Sigmoid colon (tissue), 7 donors: ENCODE data around the gene C4B. TPM values are rescaled to one million over a fixed set of nuclear protein-coding genes. Genes with fewer than 3 reads are reported as not detected.

Experiments used
- DNase-seq: peaks from one replicate; pipeline ENCODE4 v3.0.0-alpha.2; 2019
- H3K27ac ChIP-seq, 4 donors: fragments of 200-600 bp; sonication (generic); one replicate each; pipeline ENCODE4 v1.5.1; 2016 to 2019; ENCODE audit warnings: mild to moderate bottlenecking in 1 of 4
- H3K27me3 ChIP-seq, 3 donors: fragments of 200-600 bp; sonication (generic); one replicate each; pipeline ENCODE4 v1.5.1; 2019; ENCODE audit warnings: mild to moderate bottlenecking in 1 of 3
- H3K36me3 ChIP-seq, 4 donors: fragments of 200-600 bp; sonication (generic); one replicate each; pipeline ENCODE4 v1.5.1; 2016 to 2019
- H3K4me1 ChIP-seq, 4 donors: fragments of 200-600 bp; sonication (generic); one replicate each; pipeline ENCODE4 v1.5.1; 2017 to 2019
- H3K4me3 ChIP-seq, 4 donors: fragments of 200-600 bp; sonication (generic); one replicate each; pipeline ENCODE4 v1.5.1; 2017 to 2019; ENCODE audit warnings: mild to moderate bottlenecking in 2 of 4, moderate library complexity in 1 of 4
- H3K9me3 ChIP-seq, 4 donors: fragments of 200-600 bp in 3 of 4; sonication (generic) in 3 of 4; one replicate each; pipeline versions ENCODE4 v1.5.1 to v1.6.1; 2013 to 2019
- CTCF ChIP-seq, 4 experiments: fragments of 450-650 bp in 3 of 4; fragments of 200-600 bp in 1 of 4; IDR thresholded peaks; one replicate each; pipeline ENCODE4 v1.5.1; 2016 to 2019; ENCODE audit warnings: antibody characterized with exemption in 4 of 4, mild to moderate bottlenecking in 3 of 4, moderate library complexity in 2 of 4
- EP300 ChIP-seq, 4 donors: sonication (generic); formaldehyde crosslinking; IDR thresholded peaks; one replicate each; pipeline ENCODE4 v1.6.1; 2017; ENCODE audit warnings: antibody characterized with exemption in 4 of 4
- POLR2A ChIP-seq, 2 donors: fragments of 450-650 bp; IDR thresholded peaks; one replicate each; pipeline ENCODE4 v1.6.1; 2016; ENCODE audit warnings: antibody characterized with exemption in 2 of 2, mild to moderate bottlenecking in 2 of 2, moderate library complexity in 2 of 2
- POLR2AphosphoS5 ChIP-seq, 4 donors: sonication (generic); formaldehyde crosslinking; IDR thresholded peaks; one replicate each; pipeline ENCODE4 v1.6.1; 2017; ENCODE audit warnings: antibody characterized with exemption in 4 of 4
- WGBS, 2 donors: extraction: QIAGEN DNeasy Blood & Tissue Kit; methylation state at CpG; one replicate each; pipeline ENCODE4 v1.1.7; 2013; 5-methylcytosine and 5-hydroxymethylcytosine counted together
- intact Hi-C: fragments of 100-400 bp; cut with DNase I; formaldehyde crosslinking; loops from one replicate; pipeline ENCODE4 v1.15.1; 2023
- polyA plus RNA-seq, 3 donors: library from polyadenylated mRNA; stranded (reverse); fragments of 200-250 nt; gene quantifications; one replicate each; pipeline ENCODE4 v1.2.3, GENCODE V29; 2013
- total RNA-seq, 4 donors: library from RNA; depleted of rRNA; stranded (reverse); fragments of >200 nt; gene quantifications; one replicate each; pipeline ENCODE4 v1.1.0, GENCODE V29; 2016
- donor health status: healthy with polysubstance abuse.
- donor health status: Bipolar disorder and iron deficiency.
- donor health status: healthy.

Gene C4B
- total and polyA plus RNA-seq, 7 donors: 3.2 to 291 (median 74.2) TPM

- TF ChIP-seq POLR2A (IDR thresholded peaks at IDR 0.05): no peak
- no peak for TF ChIP-seq CTCF (IDR thresholded peaks at IDR 0.05)
- no peak for TF ChIP-seq POLR2AphosphoS5 (IDR thresholded peaks at IDR 0.05)
- no peak for TF ChIP-seq EP300 (IDR thresholded peaks at IDR 0.05)
- peaks cover 0 to 23% (median 0%) of the 10 kb centered on the region in 4 donors for H3K36me3 ChIP-seq
- H3K27ac ChIP-seq: peak overlapping the region in 1 of 4 donors; percentile 40
- H3K27me3 ChIP-seq: no peaks in the 10 kb centered on the region
- WGBS, 2 donors: 88 to 90% methylated on average over 8 of the region's 8 CpGs
- H3K9me3 ChIP-seq: no peaks in the 10 kb centered on the region
- intact Hi-C loops: no loop called here
- H3K4me1 ChIP-seq: no peaks in the 10 kb centered on the region
- H3K4me3 ChIP-seq: no peak overlapping the region
- no peak for DNase-seq
These were observed 60.5 kb downstream of the C4B start for GRCh38 chr6:32074996-32075532.

- TF ChIP-seq CTCF (IDR thresholded peaks at IDR 0.05): no peak
- TF ChIP-seq POLR2A (IDR thresholded peaks at IDR 0.05): no peak
- TF ChIP-seq POLR2AphosphoS5 (IDR thresholded peaks at IDR 0.05): no peak
- TF ChIP-seq EP300 (IDR thresholded peaks at IDR 0.05): no peak
- no peaks in the 10 kb centered on the region for H3K9me3 ChIP-seq
- peaks cover 0 to 23% (median 0%) of the 10 kb centered on the region in 4 donors for H3K36me3 ChIP-seq
- no peaks in the 10 kb centered on the region for H3K27me3 ChIP-seq
- 82 to 87% methylated on average over 3 of the region's 3 CpGs for WGBS, 2 donors
- no peak for DNase-seq
- intact Hi-C loops: no loop called here
- H3K4me3 ChIP-seq: no peak overlapping the region
- peak overlapping the region; percentile 28 to 62 (median 46) for H3K27ac ChIP-seq
- H3K4me1 ChIP-seq: no peaks in the 10 kb centered on the region
These were observed 61.2 kb downstream of the C4B start for GRCh38 chr6:32075781-32076180.

- 71 to 75% methylated on average over 12 of the region's 12 CpGs for WGBS, 2 donors
- Histone ChIP-seq H3K27me3 (no peaks in the 10 kb centered on the region), H3K4me1 (peaks cover 0 to 5% (median 2%) of the 10 kb centered on the region in 4 donors), H3K4me3 (no peak overlapping the region), H3K36me3 (peaks cover 0 to 23% (median 0%) of the 10 kb centered on the region in 4 donors), H3K9me3 (no peaks in the 10 kb centered on the region), H3K27ac (peak overlapping the region; percentile 28 to 62 (median 49))
- DNase-seq: peak; percentile 88
- intact Hi-C loops: no loop called here
- TF ChIP-seq EP300 (IDR thresholded peaks at IDR 0.05) (no peak), POLR2A (IDR thresholded peaks at IDR 0.05) (no peak), POLR2AphosphoS5 (IDR thresholded peaks at IDR 0.05) (peak in 2 of 4 donors; percentile 33 to 47), CTCF (IDR thresholded peaks at IDR 0.05) (no peak)
These were observed 61.8 kb downstream of the C4B start for GRCh38 chr6:32076321-32076809.

- peaks cover 0 to 10% (median 7%) of the 10 kb centered on the region in 4 donors for H3K4me1 ChIP-seq
- H3K36me3 ChIP-seq: peaks cover 0 to 13% (median 0%) of the 10 kb centered on the region in 4 donors
- DNase-seq: no peak
- WGBS, 2 donors: 83% methylated on average over 7 of the region's 7 CpGs
- no peak overlapping the region for H3K4me3 ChIP-seq
- intact Hi-C loops: no loop called here
- H3K27me3 ChIP-seq: peaks cover 0 to 1% (median 0%) of the 10 kb centered on the region in 3 donors
- H3K9me3 ChIP-seq: no peaks in the 10 kb centered on the region
- TF ChIP-seq CTCF (IDR thresholded peaks at IDR 0.05) (no peak), POLR2AphosphoS5 (IDR thresholded peaks at IDR 0.05) (no peak), POLR2A (IDR thresholded peaks at IDR 0.05) (no peak)
- H3K27ac ChIP-seq: peak overlapping the region in 1 of 4 donors; percentile 16
These were observed 65.1 kb downstream of the C4B start for GRCh38 chr6:32079566-32080290.
